ENCODE results near the gene KIAA1614.

GRCh38 chr1:180937624-180938225, 25.0 kb downstream of the KIAA1614 start:
- no peak for TF ChIP-seq SIN3A (IDR thresholded peaks at IDR 0.05; ENCODE audit: borderline replicate concordance, low read depth, low read length)
- TF ChIP-seq CTCF (IDR thresholded peaks at IDR 0.05): no peak
- TF ChIP-seq EZH2phosphoT487 (IDR thresholded peaks at IDR 0.05; ENCODE audit: borderline replicate concordance, low read depth): no peak
- no peak for TF ChIP-seq MAX (IDR thresholded peaks at IDR 0.05; ENCODE audit: low read depth)
- no peak for TF ChIP-seq TCF12 (IDR thresholded peaks at IDR 0.05)
- TF ChIP-seq RCOR1 (IDR thresholded peaks at IDR 0.05; ENCODE audit: low read length): no peak
- TF ChIP-seq REST (IDR thresholded peaks at IDR 0.05; ENCODE audit: low read depth, low read length): no peak
- no peak for TF ChIP-seq POLR2AphosphoS5 (IDR thresholded peaks at IDR 0.05; ENCODE audit: low read depth, low read length)
- no peak for TF ChIP-seq PBX3 (IDR thresholded peaks at IDR 0.05)
